Thyroid gland (tissue), 4 donors: ENCODE data around the gene CCBE1.

Source experiments
- CTCF ChIP-seq, 6 experiments: fragments of 200-600 bp in 3 of 6; fragments of 450-650 bp in 3 of 6; sonication (generic) in 3 of 6; IDR thresholded peaks; one replicate each; pipeline ENCODE4 v1.5.1; 2016 to 2019; ENCODE audit warnings: antibody characterized with exemption in 6 of 6, mild to moderate bottlenecking in 2 of 6, inconsistent platforms in 1 of 6, moderate library complexity in 1 of 6
- POLR2A ChIP-seq, 2 donors: fragments of 450-650 bp; IDR thresholded peaks; one replicate each; pipeline ENCODE4 v1.6.1; 2017; ENCODE audit warnings: antibody characterized with exemption in 2 of 2, mild to moderate bottlenecking in 2 of 2, moderate library complexity in 1 of 2

- TF ChIP-seq CTCF (IDR thresholded peaks at IDR 0.05) (no peak), POLR2A (IDR thresholded peaks at IDR 0.05) (no peak)
Observed at GRCh38 chr18:59383851-59384250, 313.4 kb downstream of the CCBE1 start.
